Progenitor cell of endocrine pancreas (in vitro differentiated cells): ENCODE results near the gene GTF2A1L. TPM values are rescaled to one million over a fixed set of nuclear protein-coding genes. Genes with fewer than 3 reads are reported as not detected.

Experiments used
- DNase-seq: peaks from one replicate; pipeline ENCODE4 v3.0.0; 2021; ENCODE audit warnings: low spot score; ENCODE audit not compliant: unreplicated experiment
- H3K27ac Mint-ChIP-seq: 2 replicates; pipeline ENCODE4 v1.8.0; 2021; ENCODE audit warnings: mild to moderate bottlenecking, moderate library complexity, mixed read lengths
- H3K27me3 Mint-ChIP-seq: 2 replicates; pipeline ENCODE4 v1.8.0; 2021; ENCODE audit warnings: mixed read lengths
- H3K36me3 Mint-ChIP-seq: 2 replicates; pipeline ENCODE4 v1.8.0; 2022; ENCODE audit warnings: mixed read lengths; ENCODE audit not compliant: insufficient read depth
- H3K4me1 Mint-ChIP-seq: 2 replicates; pipeline ENCODE4 v1.8.0; 2021; ENCODE audit warnings: low read depth, mixed read lengths
- H3K4me3 Mint-ChIP-seq: 2 replicates; pipeline ENCODE4 v1.8.0; 2021; ENCODE audit warnings: low read depth, mild to moderate bottlenecking, moderate library complexity, mixed read lengths
- H3K9me3 Mint-ChIP-seq: 2 replicates; pipeline ENCODE4 v1.8.0; 2021; ENCODE audit warnings: low read depth, mixed read lengths
- CTCF ChIP-seq: fragments of 200-600 bp; sonication (generic); IDR thresholded peaks from one replicate; pipeline ENCODE4 v1.5.0; 2021; ENCODE audit warnings: antibody characterized with exemption, mild to moderate bottlenecking; ENCODE audit not compliant: unreplicated experiment
- total RNA-seq: library from RNA; stranded (reverse); gene quantifications from 2 replicates; pipeline ENCODE4 v1.2.1, GENCODE V29; 2021

The GTF2A1L gene
- total RNA-seq, 1 donor from 2014 or later, result not detected

- Mint-ChIP-seq H3K4me1 (no peaks in the 10 kb centered on the region), H3K9me3 (no peaks in the 10 kb centered on the region), H3K27ac (no peak overlapping the region), H3K27me3 (no peaks in the 10 kb centered on the region), H3K4me3 (no peak overlapping the region), H3K36me3 (no peaks in the 10 kb centered on the region)
- no peak for DNase-seq
- no peak for TF ChIP-seq CTCF
Measured at GRCh38 chr2:48685126-48685525, 67.5 kb downstream of the GTF2A1L start.

- no peak for TF ChIP-seq CTCF
- H3K36me3 Mint-ChIP-seq, result no peaks in the 10 kb centered on the region
- H3K4me1 Mint-ChIP-seq, result peaks cover 2% of the 10 kb centered on the region
- no peak for DNase-seq
- H3K27me3 Mint-ChIP-seq, result no peaks in the 10 kb centered on the region
- H3K9me3 Mint-ChIP-seq, result no peaks in the 10 kb centered on the region
- H3K4me3 Mint-ChIP-seq, result no peak overlapping the region
- no peak overlapping the region for H3K27ac Mint-ChIP-seq
Measured at GRCh38 chr2:48691935-48692691, 74.5 kb downstream of the GTF2A1L start.

- Mint-ChIP-seq H3K36me3 (no peaks in the 10 kb centered on the region), H3K9me3 (no peaks in the 10 kb centered on the region), H3K4me1 (peaks cover 2% of the 10 kb centered on the region), H3K4me3 (no peak overlapping the region), H3K27me3 (no peaks in the 10 kb centered on the region), H3K27ac (peak overlapping the region; percentile 61)
- TF ChIP-seq CTCF, result no peak
- DNase-seq, result no peak
Measured at GRCh38 chr2:48693066-48693465, 75.4 kb downstream of the GTF2A1L start.

- DNase-seq, result no peak
- peak overlapping the region; percentile 61 for H3K27ac Mint-ChIP-seq
- H3K27me3 Mint-ChIP-seq, result no peaks in the 10 kb centered on the region
- H3K4me1 Mint-ChIP-seq, result peaks cover 2% of the 10 kb centered on the region
- H3K9me3 Mint-ChIP-seq, result no peaks in the 10 kb centered on the region
- no peaks in the 10 kb centered on the region for H3K36me3 Mint-ChIP-seq
- H3K4me3 Mint-ChIP-seq, result no peak overlapping the region
- TF ChIP-seq CTCF, result no peak
Measured at GRCh38 chr2:48693645-48694044, 76.0 kb downstream of the GTF2A1L start.

- peaks cover 4% of the 10 kb centered on the region for H3K4me1 Mint-ChIP-seq
- no peaks in the 10 kb centered on the region for H3K27me3 Mint-ChIP-seq
- no peak overlapping the region for H3K4me3 Mint-ChIP-seq
- DNase-seq, result no peak
- TF ChIP-seq CTCF, result no peak
- H3K27ac Mint-ChIP-seq, result no peak overlapping the region
- no peaks in the 10 kb centered on the region for H3K36me3 Mint-ChIP-seq
- no peaks in the 10 kb centered on the region for H3K9me3 Mint-ChIP-seq
Measured at GRCh38 chr2:48694149-48694548, 76.5 kb downstream of the GTF2A1L start.
